GM19099 (cell line): ENCODE data around the gene SLC24A4.

Experiments
- POLR2A ChIP-seq: IDR thresholded peaks from 3 replicates; pipeline ENCODE4 v1.6.1; 2011; ENCODE audit warnings: low read depth; ENCODE audit not compliant: insufficient read length; ENCODE audit errors: extremely low read depth

SLC24A4 gene

GRCh38 chr14:92400579-92401444 is 77.8 kb downstream of the SLC24A4 start:
- TF ChIP-seq POLR2A, result no peak

GRCh38 chr14:92401561-92401960 is 78.6 kb downstream of the SLC24A4 start:
- no peak for TF ChIP-seq POLR2A

- TF ChIP-seq POLR2A, result no peak
These were observed 81.1 kb downstream of the SLC24A4 start for GRCh38 chr14:92404018-92404417.

GRCh38 chr14:92404421-92404820 is 81.5 kb downstream of the SLC24A4 start:
- no peak for TF ChIP-seq POLR2A

GRCh38 chr14:92404938-92405337 is 82.0 kb downstream of the SLC24A4 start:
- TF ChIP-seq POLR2A, result no peak

- TF ChIP-seq POLR2A, result no peak
These were observed 84.4 kb downstream of the SLC24A4 start for GRCh38 chr14:92407410-92407809.

- TF ChIP-seq POLR2A, result no peak
These were observed 86.1 kb downstream of the SLC24A4 start for GRCh38 chr14:92409043-92409442.

GRCh38 chr14:92411135-92411534 is 88.2 kb downstream of the SLC24A4 start:
- no peak for TF ChIP-seq POLR2A

GRCh38 chr14:92411941-92412340 is 89.0 kb downstream of the SLC24A4 start:
- TF ChIP-seq POLR2A, result no peak

- no peak for TF ChIP-seq POLR2A
These were observed 89.9 kb downstream of the SLC24A4 start for GRCh38 chr14:92412912-92413311.

- TF ChIP-seq POLR2A, result no peak
These were observed 90.4 kb downstream of the SLC24A4 start for GRCh38 chr14:92413379-92413778.

GRCh38 chr14:92414690-92415445 is 91.9 kb downstream of the SLC24A4 start:
- TF ChIP-seq POLR2A, result no peak

- no peak for TF ChIP-seq POLR2A
These were observed 93.0 kb downstream of the SLC24A4 start for GRCh38 chr14:92415969-92416368.

- no peak for TF ChIP-seq POLR2A
These were observed 93.6 kb downstream of the SLC24A4 start for GRCh38 chr14:92416544-92416943.

GRCh38 chr14:92417759-92418158 is 94.8 kb downstream of the SLC24A4 start:
- TF ChIP-seq POLR2A, result no peak

- TF ChIP-seq POLR2A, result no peak
These were observed 98.8 kb downstream of the SLC24A4 start for GRCh38 chr14:92421751-92422150.

GRCh38 chr14:92425101-92425500 is 102.1 kb downstream of the SLC24A4 start:
- TF ChIP-seq POLR2A, result no peak

- TF ChIP-seq POLR2A, result no peak
These were observed 103.3 kb downstream of the SLC24A4 start for GRCh38 chr14:92426237-92426636.
